Loucy (cell line): ENCODE results near the gene MLKL.
"Not testable (repeated sequence)": the region's sequence is repeated elsewhere in the genome, so short reads cannot be mapped to it uniquely, and the experiment has no call there.

ENCODE experiments used
- H2AFZ ChIP-seq: fragments of 200-600 bp; sonication (generic); 2 replicates; pipeline ENCODE4 v1.6.0; 2016; ENCODE audit warnings: antibody characterized with exemption, mild to moderate bottlenecking, low read length, moderate library complexity
- H3F3A ChIP-seq: fragments of 200-600 bp; 2 replicates; pipeline ENCODE4 v1.6.0; 2016; ENCODE audit warnings: antibody characterized with exemption, low read depth, mild to moderate bottlenecking
- H3K27me3 ChIP-seq: fragments of 200-600 bp; sonication (generic); 2 replicates; pipeline ENCODE4 v1.6.1; 2014; ENCODE audit warnings: low read length, mild to moderate bottlenecking; ENCODE audit not compliant: insufficient read depth, poor library complexity, severe bottlenecking
- H3K36me3 ChIP-seq: fragments of 200-600 bp; sonication (generic); 2 replicates; pipeline ENCODE4 v1.6.1; 2016; ENCODE audit warnings: low read length; ENCODE audit not compliant: insufficient read depth
- H3K4me1 ChIP-seq: fragments of 200-600 bp; sonication (generic); 2 replicates; pipeline ENCODE4 v1.5.1; 2014; ENCODE audit warnings: low read length, mild to moderate bottlenecking; ENCODE audit not compliant: insufficient read depth, poor library complexity, severe bottlenecking
- H3K4me2 ChIP-seq: fragments of 200-600 bp; sonication (generic); 2 replicates; pipeline ENCODE4 v1.6.0; 2014; ENCODE audit warnings: antibody characterized with exemption, low read length, low read depth, mild to moderate bottlenecking; ENCODE audit not compliant: poor library complexity, severe bottlenecking
- H3K4me3 ChIP-seq: fragments of 200-600 bp; sonication (generic); 2 replicates; pipeline ENCODE4 v1.5.1; 2014; ENCODE audit warnings: low read length, mild to moderate bottlenecking, mixed read lengths; ENCODE audit not compliant: poor library complexity, severe bottlenecking
- H3K79me2 ChIP-seq: fragments of 200-600 bp; sonication (generic); 2 replicates; pipeline ENCODE4 v1.6.1; 2014; ENCODE audit warnings: low read length; ENCODE audit not compliant: insufficient read depth
- H3K9ac ChIP-seq: fragments of 200-600 bp; sonication (generic); 2 replicates; pipeline ENCODE4 v1.6.0; 2014; ENCODE audit warnings: mild to moderate bottlenecking, low read depth, low read length, moderate library complexity; ENCODE audit not compliant: poor library complexity, severe bottlenecking
- H3K9me2 ChIP-seq: fragments of 200-600 bp; sonication (generic); replicated peaks from 2 replicates; pipeline ENCODE4 v1.6.1; 2016; ENCODE audit warnings: low read depth, low read length, mixed read lengths
- H3K9me3 ChIP-seq: fragments of 200-600 bp; sonication (generic); 2 replicates; pipeline ENCODE4 v1.6.1; 2014; ENCODE audit warnings: mild to moderate bottlenecking, antibody characterized with exemption, low read length, low read depth; ENCODE audit not compliant: insufficient read depth
- H4K20me1 ChIP-seq: fragments of 200-600 bp; sonication (generic); 2 replicates; pipeline ENCODE4 v1.6.0; 2014; ENCODE audit warnings: antibody characterized with exemption, low read length, mild to moderate bottlenecking; ENCODE audit not compliant: insufficient read depth, poor library complexity, severe bottlenecking
- CTCF ChIP-seq: fragments of 200-600 bp; sonication (generic); conservative IDR thresholded peaks from 2 replicates; pipeline ENCODE4 v1.5.1; 2014; ENCODE audit warnings: mild to moderate bottlenecking, antibody characterized with exemption, low read length
- EZH2phosphoT487 ChIP-seq: fragments of 200-600 bp; IDR thresholded peaks from 2 replicates; pipeline ENCODE4 v1.6.1; 2018; ENCODE audit warnings: antibody characterized with exemption, mild to moderate bottlenecking, moderate library complexity, borderline replicate concordance

Gene MLKL

GRCh38 chr16:74725651-74726455 lies 25.2 kb upstream of the MLKL start:
- no peak overlapping the region for H3K9ac ChIP-seq
- no peak overlapping the region for H2AFZ ChIP-seq
- no peaks in the 10 kb centered on the region for H3K79me2 ChIP-seq
- H3K27me3 ChIP-seq, result no peaks in the 10 kb centered on the region
- peaks cover 18% of the 10 kb centered on the region for H3K4me1 ChIP-seq
- H3K4me3 ChIP-seq, result no peak overlapping the region
- no peak for TF ChIP-seq EZH2phosphoT487
- no peak for TF ChIP-seq CTCF
- H4K20me1 ChIP-seq, result no peaks in the 10 kb centered on the region
- no peaks in the 10 kb centered on the region for H3F3A ChIP-seq
- no peaks in the 10 kb centered on the region for H3K9me2 ChIP-seq
- no peak overlapping the region for H3K4me2 ChIP-seq
- H3K36me3 ChIP-seq, result no peaks in the 10 kb centered on the region
- peaks cover 4% of the 10 kb centered on the region; the same call in 1 of the 2 replicates for H3K9me3 ChIP-seq

- no peaks in the 10 kb centered on the region for H4K20me1 ChIP-seq
- H2AFZ ChIP-seq, result no peak overlapping the region
- H3K9me3 ChIP-seq, result peaks cover 4% of the 10 kb centered on the region; the same call in 1 of the 2 replicates
- no peak overlapping the region for H3K4me3 ChIP-seq
- H3K27me3 ChIP-seq, result no peaks in the 10 kb centered on the region
- H3K4me2 ChIP-seq, result no peak overlapping the region
- no peak for TF ChIP-seq EZH2phosphoT487
- no peak for TF ChIP-seq CTCF
- no peak overlapping the region for H3K9ac ChIP-seq
- H3K4me1 ChIP-seq, result peaks cover 9% of the 10 kb centered on the region
- no peaks in the 10 kb centered on the region for H3F3A ChIP-seq
- H3K36me3 ChIP-seq, result no peaks in the 10 kb centered on the region
- H3K9me2 ChIP-seq, result no peaks in the 10 kb centered on the region
- no peaks in the 10 kb centered on the region for H3K79me2 ChIP-seq
These were observed 24.3 kb upstream of the MLKL start for GRCh38 chr16:74724820-74725549.

- H3K36me3 ChIP-seq, result no peaks in the 10 kb centered on the region
- peaks cover 4% of the 10 kb centered on the region; the same call in 1 of the 2 replicates for H3K9me3 ChIP-seq
- H3K27me3 ChIP-seq, result no peaks in the 10 kb centered on the region
- H3K4me2 ChIP-seq, result no peak overlapping the region
- no peak overlapping the region for H3K4me3 ChIP-seq
- no peak overlapping the region for H2AFZ ChIP-seq
- H3F3A ChIP-seq, result no peaks in the 10 kb centered on the region
- H3K4me1 ChIP-seq, result no peaks in the 10 kb centered on the region
- TF ChIP-seq EZH2phosphoT487 (no peak), CTCF (no peak)
- H3K79me2 ChIP-seq, result no peaks in the 10 kb centered on the region
- no peak overlapping the region for H3K9ac ChIP-seq
- H4K20me1 ChIP-seq, result no peaks in the 10 kb centered on the region
- H3K9me2 ChIP-seq, result no peaks in the 10 kb centered on the region
These were observed 22.6 kb upstream of the MLKL start for GRCh38 chr16:74723256-74723655.

GRCh38 chr16:74722156-74722555 lies 21.5 kb upstream of the MLKL start:
- H4K20me1 ChIP-seq, H3K36me3 ChIP-seq, H3K27me3 ChIP-seq, H3K79me2 ChIP-seq, H3K4me1 ChIP-seq, H3K9me3 ChIP-seq, H3K4me3 ChIP-seq, H3K9ac ChIP-seq, H3F3A ChIP-seq, H3K4me2 ChIP-seq, H2AFZ ChIP-seq, H3K9me2 ChIP-seq: not testable (repeated sequence)
